Fibroblast of skin of abdomen (primary cell): ENCODE results near the gene NTN5.
"Not testable (repeated sequence)": the region's sequence is repeated elsewhere in the genome, so short reads cannot be mapped to it uniquely, and the experiment has no call there.

ENCODE experiments used
- DNase-seq: peaks from one replicate; pipeline ENCODE4 v3.0.0-alpha.2; 2013

Gene NTN5

DNA sequence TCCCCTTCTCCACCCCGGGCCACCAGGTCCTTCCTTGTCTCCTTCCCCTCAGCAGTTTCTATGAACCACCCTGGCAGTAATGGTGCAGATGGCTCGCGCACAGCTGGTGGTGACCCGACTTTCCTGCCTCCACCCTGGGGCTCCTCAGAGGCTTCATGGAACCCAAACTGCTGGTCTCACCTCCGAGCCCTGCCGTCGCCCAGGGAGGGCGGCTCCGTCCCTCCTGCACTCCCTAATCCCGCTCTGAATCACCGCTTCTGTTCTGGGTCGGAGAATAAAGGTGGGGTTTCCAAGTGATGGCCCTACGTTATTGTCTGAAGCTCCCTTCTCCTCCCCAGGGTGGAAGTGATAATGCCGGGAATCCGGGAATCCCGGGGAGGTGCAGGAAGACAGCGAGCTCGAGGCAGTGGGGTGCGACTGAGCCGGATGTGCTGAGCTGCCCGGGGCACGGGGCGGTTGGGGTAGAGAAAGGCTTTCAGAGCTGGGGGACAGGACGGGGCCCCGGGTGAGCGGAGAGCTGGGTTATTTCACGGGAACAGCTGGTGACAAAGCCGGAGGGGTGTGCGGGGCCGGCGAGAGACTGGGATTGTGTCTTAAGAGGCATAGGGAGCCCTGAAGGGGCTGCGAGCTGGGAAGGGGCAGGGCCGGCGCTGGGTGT lies 23.7 kb upstream of the NTN5 start:
- no peak for DNase-seq

DNA sequence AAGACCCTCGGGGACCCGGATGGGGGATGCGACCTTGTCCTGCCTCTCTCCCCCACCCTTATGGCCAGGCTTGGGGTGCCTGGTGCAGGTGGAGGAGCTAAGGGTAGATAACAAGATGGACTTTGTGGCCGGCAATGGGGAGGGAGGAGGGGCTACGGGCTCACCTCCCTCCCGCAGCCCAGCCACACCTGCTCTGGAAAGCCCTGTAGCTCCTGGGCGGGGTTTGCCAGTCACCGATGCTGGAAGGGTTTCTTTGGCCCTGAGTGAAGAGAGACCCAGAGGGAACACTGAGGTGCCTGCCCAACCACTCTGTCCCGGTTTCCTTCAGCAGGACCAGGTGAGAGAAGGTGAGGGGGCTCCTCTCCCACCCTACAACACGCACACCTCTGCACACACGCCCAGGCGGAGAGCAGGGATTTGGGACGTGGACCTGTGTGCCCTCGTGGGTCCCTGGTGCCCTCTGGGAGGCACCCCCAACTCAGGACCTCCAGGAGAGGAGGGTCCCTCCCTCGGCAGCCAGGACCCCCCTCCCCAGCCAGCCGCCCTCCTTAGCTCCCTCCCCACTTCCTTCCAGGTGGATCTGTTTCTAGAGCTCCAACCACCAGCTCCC lies 23.0 kb upstream of the NTN5 start, which contains the start of gene FUT2:
Gene FUT2, plus strand, starts transcription at position 229 of the 610 bp plus-strand sequence. CDS start 6,986 bp downstream, outside the sequence.
- DNase-seq = no peak

DNA sequence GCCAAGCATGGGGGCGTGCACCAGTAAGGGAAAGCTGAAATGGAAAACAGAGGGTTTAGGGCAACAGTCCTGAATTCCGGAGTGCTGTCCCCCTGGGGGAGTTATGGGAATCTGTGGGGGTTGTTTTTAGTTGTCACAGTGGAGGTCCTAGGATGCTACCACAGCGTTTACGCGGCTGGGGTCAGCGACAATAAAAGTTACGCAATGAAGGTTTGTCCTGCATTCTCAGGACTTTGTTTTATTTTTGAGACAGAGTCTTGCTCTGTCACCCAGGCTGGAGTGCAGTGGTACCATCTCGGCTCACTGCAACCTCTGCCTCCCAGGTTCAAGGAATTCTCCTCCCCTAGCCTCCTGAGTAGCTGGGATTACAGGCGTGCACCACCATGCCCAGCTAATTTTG lies 20.8 kb upstream of the NTN5 start:
- not testable (repeated sequence) for DNase-seq

DNA sequence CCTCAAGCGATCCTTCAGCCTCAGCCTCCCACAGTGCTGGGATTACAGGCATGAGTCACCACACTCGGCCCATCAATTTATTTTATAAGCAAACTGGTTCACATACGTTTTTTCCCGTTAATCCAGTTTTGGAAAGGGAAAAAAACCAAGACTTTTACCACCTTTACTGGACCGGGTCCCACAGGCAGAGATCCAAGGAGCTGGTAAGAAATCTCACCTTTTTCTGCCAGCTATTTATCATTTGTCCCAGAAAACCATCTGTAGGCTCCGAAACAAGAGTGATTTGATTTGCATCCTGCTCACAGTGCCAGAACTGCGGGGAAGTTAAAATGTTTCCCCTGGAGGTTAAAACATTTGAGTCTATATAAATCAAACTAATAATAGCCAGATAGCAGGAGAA lies 16.6 kb upstream of the NTN5 start:
- DNase-seq = no peak

DNA sequence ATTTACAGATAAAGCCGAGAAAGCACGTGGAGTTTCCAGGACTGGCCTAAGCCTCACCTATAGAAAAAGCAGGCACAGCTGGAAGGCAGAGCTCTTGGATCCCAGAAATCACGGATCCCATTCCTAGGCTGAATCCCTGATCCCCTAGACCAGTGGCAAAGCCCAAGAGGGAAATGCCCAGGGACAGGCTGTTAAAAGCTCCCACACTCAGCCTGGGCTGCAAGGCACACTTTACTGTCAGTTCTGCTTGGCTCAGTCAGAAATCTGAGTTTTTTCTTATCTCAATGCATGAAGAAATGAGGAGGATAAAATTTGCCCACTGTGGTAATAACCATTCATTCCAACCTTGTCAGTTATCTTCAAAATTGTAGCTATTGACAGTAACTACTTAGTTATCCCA lies 15.0 kb upstream of the NTN5 start:
- no peak for DNase-seq

DNA sequence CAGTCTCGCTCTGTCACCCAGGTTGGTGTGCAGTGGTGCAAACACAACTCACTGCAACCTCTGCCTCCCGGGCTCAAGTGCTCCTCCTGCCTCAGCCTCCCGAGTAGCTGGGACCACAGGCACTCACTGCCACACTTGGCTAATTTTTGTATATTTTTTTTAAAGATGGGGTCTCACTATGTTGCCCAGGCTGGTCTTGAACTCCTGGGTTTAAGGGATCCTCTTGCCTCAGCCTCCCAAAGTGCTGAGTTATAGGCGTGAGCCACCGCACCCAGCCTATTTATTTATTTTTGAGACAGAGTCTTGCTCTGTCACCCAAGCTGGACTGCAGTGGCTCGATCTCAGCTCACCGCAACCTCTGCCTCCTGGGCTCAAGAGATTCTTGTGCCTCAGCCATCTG lies 13.8 kb upstream of the NTN5 start:
- DNase-seq = not testable (repeated sequence)

DNA sequence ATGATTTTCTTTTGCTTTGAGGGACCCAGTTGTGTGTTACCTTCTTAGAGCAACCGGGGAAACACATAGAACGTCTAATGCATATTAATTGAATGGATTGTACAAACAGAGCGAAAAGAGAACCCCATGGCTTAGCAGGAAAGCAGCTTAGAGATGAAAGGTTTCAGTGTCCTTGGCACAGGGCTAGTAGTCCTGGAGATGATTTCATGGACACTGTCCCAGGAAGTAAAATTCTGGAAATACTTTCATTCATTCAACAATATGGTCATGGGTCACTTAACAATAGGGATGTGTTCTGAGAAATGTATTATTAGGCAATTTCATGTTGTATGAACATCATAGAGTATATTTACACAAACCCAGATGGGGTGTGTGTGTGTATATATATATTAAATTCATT lies 13.3 kb upstream of the NTN5 start:
- DNase-seq = no peak

DNA sequence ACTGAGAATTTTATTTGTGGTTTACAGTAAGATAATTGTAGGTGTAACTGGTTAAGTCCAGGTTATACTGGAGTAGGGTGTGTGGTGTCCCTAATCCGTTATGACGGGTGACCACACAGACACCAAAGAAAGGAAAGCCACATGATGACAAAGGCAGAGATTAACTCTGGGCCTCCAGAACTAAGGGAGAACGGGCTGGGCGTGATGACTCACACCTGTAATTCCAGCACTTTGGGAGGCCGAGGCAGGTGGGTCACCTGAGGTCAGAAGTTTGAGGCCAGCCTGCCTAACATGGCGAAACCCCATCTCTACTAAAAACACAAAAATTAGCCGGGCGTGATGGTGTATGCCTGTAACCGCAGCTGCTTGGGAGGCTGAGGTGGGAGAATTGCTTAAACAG lies 12.8 kb upstream of the NTN5 start:
- no peak for DNase-seq

DNA sequence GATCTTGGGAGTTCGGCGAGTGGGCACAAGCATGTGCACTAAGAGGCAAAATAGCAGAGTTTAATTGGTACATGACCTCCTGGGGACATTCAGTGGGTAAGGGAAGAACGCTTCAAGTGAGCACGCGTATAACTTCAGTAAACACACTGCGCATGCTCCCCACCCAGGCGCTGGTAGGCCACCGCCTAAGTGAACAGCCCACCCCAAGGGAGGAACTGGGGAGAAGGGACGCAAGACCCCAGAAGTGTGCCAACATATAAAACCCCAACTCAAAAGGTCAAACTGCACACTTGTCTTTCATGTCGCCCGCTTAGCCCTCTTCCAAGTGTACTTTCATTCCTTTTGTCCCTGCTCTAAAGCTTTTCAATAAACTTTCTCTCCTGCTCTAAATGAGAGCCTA lies 10.5 kb upstream of the NTN5 start:
- peak; percentile 49 for DNase-seq

DNA sequence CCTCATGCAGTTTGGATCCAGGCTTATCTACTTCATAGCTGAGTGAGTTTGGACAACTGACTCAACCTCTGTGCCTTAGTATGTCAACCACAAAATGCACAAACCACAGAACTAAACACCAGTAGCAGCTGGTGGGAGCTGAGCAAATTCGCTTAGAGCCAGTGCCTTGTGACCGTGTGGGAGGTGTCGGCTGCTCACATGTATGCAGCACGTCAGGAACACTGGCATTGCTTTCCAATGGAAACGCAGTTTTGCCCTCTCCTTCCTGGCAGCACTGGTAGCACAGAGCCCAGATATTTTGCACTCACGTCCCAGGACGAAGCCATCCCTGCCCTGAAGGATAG lies 8.3 kb upstream of the NTN5 start:
- DNase-seq = peak; percentile 27

DNA sequence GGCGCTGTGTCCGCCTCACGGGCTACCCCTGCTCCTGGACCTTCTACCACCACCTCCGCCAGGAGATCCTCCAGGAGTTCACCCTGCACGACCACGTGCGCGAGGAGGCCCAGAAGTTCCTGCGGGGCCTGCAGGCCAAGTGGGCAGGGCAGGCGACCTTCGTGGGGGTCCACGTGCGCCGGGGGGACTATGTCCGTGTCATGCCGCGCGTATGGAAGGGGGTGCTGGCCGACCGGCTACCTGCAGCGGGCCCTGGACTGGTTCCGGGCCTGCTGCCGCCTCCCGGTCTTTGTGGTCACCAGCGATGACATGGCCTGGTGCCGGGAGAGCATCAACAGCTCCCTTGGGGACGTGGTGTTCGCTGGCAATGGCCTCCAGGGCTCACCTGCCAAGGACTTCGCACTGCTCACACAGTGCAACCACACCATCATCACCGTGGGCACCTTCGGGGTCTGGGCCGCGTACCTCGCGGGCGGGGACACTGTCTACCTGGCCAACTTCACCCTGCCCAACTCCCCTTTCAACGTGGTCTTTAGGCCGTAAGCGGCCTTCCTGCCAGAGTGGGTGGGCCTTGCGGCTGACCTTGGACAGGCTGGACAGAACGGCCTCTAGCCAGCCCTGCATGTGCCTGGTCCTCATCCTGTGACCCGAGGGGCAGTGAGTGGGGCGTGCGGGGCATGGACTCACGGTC lies 7.8 kb upstream of the NTN5 start:
- no peak for DNase-seq

DNA sequence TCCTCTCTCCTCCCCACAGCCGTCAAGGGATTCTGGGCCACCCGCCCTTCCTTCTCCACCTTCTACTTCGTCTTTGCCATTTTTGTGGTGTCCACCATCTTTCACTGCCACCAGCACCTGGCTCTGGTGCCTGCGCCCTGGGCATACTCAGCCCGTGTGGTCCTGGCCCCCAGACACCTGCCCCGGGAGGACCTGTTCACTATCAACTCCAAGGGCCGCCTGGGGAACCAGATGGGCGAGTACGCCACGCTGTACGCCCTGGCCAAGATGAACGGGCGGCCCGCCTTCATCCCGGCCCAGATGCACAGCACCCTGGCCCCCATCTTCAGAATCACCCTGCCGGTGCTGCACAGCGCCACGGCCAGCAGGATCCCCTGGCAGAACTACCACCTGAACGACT lies 7.2 kb upstream of the NTN5 start:
- not testable (repeated sequence) for DNase-seq

DNA sequence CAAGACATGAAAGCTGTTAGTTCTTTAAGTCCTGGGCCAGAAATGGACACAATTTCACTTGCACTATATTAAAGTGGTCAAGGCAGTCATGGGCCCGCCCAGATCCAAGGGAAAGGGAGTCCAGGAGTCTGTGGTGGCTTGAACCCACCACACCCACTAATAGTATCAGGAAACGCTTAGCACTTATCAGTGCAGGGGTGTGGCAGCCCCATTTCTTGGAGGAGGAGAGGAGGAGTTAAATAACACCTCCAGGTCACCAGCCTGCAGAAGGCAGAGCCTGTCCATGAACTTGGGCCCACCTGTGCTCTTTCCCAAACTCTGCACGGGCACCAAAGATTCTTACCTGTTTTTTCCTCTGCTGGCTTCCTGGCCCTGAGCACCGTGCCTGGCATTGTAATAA lies 5.4 kb upstream of the NTN5 start:
- DNase-seq = no peak

DNA sequence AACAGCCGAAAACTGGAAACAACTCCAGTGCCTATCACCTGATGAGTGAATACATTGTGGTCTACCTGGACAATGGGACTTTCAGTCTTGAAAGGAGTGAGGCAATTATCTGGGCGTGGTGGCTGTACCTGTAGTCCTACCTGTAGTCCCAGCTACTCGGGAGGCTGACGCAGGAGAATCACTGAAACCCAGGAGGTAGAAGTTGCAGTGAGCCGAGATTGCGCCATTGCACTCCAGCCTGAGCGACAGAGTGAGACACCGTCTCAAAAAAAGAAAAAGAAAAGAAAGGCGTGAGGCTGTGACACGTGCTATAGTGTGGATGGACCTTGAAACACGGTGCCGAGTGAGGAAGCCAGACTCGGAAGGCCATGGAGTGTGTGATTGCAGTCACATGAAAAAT lies 4.1 kb upstream of the NTN5 start:
- no peak for DNase-seq

DNA sequence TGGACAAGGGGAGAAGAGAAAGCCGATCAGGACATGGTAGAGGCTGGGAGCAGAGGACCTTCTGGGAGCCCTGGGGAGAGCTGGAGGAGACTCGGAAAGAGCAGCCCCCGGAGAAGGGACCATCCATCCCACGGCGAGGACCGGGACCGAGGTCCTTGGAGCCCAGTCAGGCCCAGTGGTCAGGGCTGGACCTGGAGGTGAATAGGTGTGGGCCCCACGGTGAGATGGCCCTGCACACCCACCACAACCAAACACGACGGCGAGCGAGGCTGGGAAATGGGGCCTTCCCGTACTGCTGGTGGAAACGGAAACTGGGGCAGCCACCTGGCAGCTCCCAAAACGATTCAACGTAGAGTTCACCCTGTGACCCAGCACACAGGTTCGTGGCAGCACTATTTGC lies 3.7 kb upstream of the NTN5 start:
- DNase-seq = no peak

DNA sequence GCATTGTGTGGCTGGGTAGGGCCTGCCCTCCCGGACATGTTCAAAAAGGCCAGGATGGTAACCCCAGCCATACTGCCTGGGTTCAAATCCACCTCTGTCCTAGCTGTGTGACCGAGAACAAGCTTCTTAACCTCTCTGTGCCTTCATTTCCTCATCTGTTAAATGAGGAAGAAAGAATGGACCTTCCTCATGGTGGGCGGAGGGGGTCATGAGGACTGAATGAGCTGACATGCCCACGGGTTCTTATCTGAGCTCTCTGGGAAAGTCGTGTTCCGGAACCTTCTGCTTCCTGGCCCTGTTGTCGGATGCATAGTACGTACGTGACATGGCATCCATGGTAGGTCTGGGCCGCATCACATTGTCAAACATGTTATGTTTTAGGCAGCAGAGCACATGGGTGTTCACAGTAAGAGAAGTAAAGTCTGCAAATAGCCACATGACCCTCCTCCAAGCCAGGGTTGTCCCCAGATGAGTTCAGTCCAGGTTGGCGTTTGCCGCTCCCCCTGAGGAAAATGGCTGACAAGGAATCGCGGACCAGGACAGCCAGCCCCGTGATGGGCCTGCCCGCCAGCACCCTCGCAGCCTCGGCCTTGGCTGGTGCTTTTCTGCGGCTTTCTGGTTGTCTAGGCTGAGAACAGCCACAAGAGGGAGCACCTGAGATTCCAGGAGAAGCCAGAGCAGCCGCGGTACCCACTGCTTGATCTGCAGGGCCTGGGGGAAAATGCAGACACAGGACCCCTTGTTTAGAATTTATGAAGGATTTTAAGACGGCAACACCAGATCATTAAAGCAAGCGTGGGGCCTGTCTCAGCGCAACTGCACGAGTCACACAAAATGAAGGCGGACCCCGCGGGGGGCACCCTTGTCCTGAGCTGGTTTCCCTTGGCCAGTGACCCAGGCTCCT lies 2.4 kb upstream of the NTN5 start:
- DNase-seq = peak; percentile 74

DNA sequence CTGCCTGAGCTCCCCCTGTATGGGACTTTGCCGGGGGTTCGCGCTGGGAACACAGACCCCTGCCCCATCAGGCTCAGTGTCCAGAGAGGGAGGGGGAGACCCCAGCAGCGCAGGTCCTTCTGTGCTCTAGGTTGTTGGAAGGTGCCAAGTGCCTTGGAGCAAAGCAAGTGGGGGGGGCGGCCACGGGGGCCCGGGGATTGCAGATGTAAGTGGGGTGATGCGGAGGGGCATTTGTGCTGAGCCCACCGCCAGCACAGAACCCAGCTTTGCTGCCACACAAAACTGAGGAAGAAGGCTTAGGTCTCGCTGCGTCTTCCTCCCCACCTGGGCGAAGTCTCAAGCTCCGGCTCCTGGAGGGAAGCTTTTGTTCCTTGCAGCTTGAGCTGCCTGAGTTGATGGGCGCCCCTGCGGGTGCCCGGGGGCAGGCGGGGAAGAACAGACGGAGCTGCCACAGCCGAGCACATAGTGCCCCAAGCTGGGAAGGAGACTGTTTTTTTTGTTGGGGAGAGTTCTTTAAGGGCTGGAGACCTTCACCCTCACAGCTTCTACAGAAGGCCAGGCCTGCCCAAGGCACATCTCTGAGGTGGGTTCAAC lies 1.5 kb upstream of the NTN5 start:
- DNase-seq = no peak

DNA sequence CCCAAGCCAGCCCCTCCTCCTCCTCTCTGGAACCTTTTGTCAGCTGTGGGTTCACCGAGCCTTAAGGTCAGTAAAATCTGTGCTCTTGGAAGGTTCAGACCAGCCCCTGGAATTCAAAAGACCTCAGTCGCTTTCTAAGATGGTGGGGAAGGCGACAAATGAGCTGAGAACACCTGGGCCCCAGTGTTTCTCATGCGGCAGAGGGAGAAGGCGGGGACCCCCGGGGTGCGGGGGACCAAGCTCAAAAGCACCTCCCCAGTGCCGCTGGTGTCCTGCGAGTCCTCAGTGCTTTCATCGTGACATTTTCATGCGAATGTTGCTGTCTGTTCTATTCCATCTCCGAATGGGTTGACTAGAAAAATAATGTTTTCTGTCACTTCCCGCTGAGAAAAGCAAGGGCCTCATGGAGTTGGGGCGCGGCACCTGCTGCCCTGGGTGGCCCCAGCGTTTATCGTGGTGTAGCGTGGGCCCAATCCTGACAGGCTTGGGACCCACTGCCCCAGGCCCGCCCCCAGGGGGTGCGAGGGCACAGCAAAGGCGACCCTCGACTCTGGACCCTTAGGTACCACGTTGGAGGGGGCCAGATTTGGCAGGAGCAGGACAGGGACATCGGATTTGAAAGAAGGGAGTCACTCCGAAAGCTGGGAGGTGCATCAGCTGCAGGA lies 751 bp upstream of the NTN5 start:
- no peak for DNase-seq

DNA sequence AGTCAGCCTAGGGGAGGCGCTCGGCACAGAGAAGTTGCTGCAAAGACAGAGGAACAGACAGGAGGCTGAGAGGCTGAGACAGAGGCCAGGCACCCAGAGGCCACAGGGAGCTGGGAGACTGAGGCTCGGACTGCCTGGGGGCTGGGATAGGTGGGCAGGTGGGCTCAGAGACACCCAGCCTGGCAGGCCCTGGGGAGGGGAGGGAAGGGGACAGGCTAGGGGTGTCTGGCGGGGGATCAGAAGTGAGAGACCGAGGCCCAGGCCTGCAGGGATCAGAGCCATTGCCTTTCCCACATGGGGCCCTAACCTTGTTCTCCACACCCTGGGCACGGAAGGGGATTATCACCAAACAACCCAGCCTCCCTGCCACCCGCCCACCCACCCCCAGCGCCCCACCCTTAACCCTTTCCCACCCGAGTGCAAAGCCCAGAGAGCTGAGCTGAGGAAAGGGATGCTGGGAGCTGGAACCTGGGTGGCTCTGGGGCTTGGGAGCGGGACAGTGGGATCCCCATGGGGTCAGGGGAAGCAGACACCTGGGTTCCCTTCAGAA lies 1.3 kb downstream of the NTN5 start:
- DNase-seq = no peak

DNA sequence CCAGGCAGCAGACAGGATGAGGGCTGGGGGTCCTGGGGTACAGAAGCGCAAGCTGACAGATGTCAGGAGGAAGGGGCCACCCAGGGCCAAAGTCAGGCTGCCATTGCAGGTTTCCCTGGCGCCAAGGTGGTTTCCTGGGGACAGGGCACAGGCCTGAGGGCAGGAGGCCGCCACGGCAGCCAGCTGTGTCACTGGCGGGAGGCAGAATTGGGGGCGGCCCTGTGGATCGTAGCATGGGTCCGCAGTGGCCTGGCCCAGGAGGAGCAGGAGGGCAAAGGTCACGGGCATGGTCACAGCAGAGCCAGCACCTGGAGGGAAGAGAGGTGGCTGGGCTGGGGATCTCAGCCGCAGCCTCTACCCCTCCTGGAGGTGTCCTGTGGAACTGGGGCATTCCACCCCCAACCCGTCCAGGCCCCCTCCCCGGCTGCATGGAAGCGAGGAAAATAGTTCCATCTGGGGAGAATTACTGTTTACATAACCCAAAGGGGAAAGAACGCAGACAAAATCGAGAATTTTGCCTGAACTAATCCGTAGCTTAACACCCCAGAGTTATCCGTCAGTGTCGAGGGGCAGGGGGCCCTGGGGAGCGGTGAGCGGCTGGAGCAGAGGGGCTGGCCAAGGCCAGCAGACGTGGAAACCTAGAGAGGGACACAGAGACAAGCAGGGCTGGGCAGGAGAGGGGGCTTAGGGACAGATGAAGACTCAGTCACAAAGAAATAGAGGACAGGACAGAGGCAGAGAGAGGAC lies 1.9 kb downstream of the NTN5 start:
- no peak for DNase-seq
